Panc1 (cell line): ENCODE data around the gene DOK6.

Experiments
- POLR2AphosphoS5 ChIP-seq: IDR thresholded peaks from 2 replicates; pipeline ENCODE4 v1.6.1; 2012; ENCODE audit warnings: mild to moderate bottlenecking, low read depth, low read length, moderate library complexity
- TF ChIP-seq, protein P1 (sequence below): fragments of 450-650 bp; IDR thresholded peaks from 2 replicates; pipeline ENCODE4 v1.5.1; 2017; ENCODE audit warnings: mild to moderate bottlenecking

GRCh38 chr18:69870736-69871135, 470.0 kb downstream of the DOK6 start:
- TF ChIP-seq, protein P1, sequence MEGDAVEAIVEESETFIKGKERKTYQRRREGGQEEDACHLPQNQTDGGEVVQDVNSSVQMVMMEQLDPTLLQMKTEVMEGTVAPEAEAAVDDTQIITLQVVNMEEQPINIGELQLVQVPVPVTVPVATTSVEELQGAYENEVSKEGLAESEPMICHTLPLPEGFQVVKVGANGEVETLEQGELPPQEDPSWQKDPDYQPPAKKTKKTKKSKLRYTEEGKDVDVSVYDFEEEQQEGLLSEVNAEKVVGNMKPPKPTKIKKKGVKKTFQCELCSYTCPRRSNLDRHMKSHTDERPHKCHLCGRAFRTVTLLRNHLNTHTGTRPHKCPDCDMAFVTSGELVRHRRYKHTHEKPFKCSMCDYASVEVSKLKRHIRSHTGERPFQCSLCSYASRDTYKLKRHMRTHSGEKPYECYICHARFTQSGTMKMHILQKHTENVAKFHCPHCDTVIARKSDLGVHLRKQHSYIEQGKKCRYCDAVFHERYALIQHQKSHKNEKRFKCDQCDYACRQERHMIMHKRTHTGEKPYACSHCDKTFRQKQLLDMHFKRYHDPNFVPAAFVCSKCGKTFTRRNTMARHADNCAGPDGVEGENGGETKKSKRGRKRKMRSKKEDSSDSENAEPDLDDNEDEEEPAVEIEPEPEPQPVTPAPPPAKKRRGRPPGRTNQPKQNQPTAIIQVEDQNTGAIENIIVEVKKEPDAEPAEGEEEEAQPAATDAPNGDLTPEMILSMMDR, result no peak
- TF ChIP-seq POLR2AphosphoS5, result no peak
